H9 (cell line): ENCODE data around the gene VIT. TPM values are rescaled to one million over a fixed set of nuclear protein-coding genes. Genes with fewer than 3 reads are reported as not detected.

Source experiments
- DNase-seq: peaks from one replicate; pipeline ENCODE4 v3.0.0-alpha.2; 2017
- H2AFZ ChIP-seq: one replicate; pipeline ENCODE4 v1.6.1; 2013; ENCODE audit warnings: mild to moderate bottlenecking, low read length, control low read depth, moderate library complexity
- H2AK5ac ChIP-seq: 2 replicates; pipeline ENCODE4 v1.6.1; 2013; ENCODE audit warnings: low read length, control low read depth, mixed read lengths; ENCODE audit not compliant: insufficient read length
- H2BK120ac ChIP-seq: one replicate; pipeline ENCODE4 v1.6.1; 2013; ENCODE audit warnings: low read depth, mild to moderate bottlenecking, low read length, control low read depth, inconsistent platforms; ENCODE audit not compliant: poor library complexity, severe bottlenecking
- H2BK12ac ChIP-seq: 2 replicates; pipeline ENCODE4 v1.6.1; 2013; ENCODE audit warnings: low read length, control low read depth, mixed read lengths, low read depth; ENCODE audit not compliant: insufficient read length
- H2BK15ac ChIP-seq: 2 replicates; pipeline ENCODE4 v1.6.1; 2013; ENCODE audit warnings: low read depth, low read length, control low read depth
- H2BK20ac ChIP-seq: one replicate; pipeline ENCODE4 v1.6.1; 2013; ENCODE audit warnings: low read depth, mild to moderate bottlenecking, low read length, control low read depth, inconsistent platforms; ENCODE audit not compliant: poor library complexity, severe bottlenecking
- H2BK5ac ChIP-seq: 2 replicates; pipeline ENCODE4 v1.6.1; 2013; ENCODE audit warnings: low read length, control low read depth, mixed read lengths; ENCODE audit not compliant: insufficient read length
- H3K14ac ChIP-seq: 2 replicates; pipeline ENCODE4 v1.6.1; 2013; ENCODE audit warnings: low read length, control low read depth; ENCODE audit not compliant: insufficient read depth
- H3K18ac ChIP-seq: 2 replicates; pipeline ENCODE4 v1.6.1; 2013; ENCODE audit warnings: low read depth, mild to moderate bottlenecking, mixed read lengths, low read length, control low read depth; ENCODE audit not compliant: insufficient read length
- H3K23ac ChIP-seq: 2 replicates; pipeline ENCODE4 v1.6.1; 2013; ENCODE audit warnings: low read length, control low read depth, mixed read lengths, low read depth; ENCODE audit not compliant: insufficient read length
- H3K23me2 ChIP-seq: 2 replicates; pipeline ENCODE4 v1.6.1; 2013; ENCODE audit warnings: low read depth, mild to moderate bottlenecking, mixed read lengths, low read length, control low read depth; ENCODE audit not compliant: insufficient read length, poor library complexity, severe bottlenecking
- H3K27ac ChIP-seq: 2 replicates; pipeline ENCODE4 v1.5.1; 2013; ENCODE audit warnings: low read length, control low read depth, mixed read lengths, low read depth; ENCODE audit not compliant: insufficient read length
- H3K27me3 ChIP-seq: 2 replicates; pipeline ENCODE4 v1.6.1; 2013; ENCODE audit warnings: low read length, control low read depth, inconsistent platforms; ENCODE audit not compliant: insufficient read depth
- H3K4ac ChIP-seq: 2 replicates; pipeline ENCODE4 v1.6.1; 2013; ENCODE audit warnings: low read depth, mild to moderate bottlenecking, control low read depth, inconsistent platforms, low read length, moderate library complexity
- H3K4me1 ChIP-seq: 2 replicates; pipeline ENCODE4 v1.6.1; 2013; ENCODE audit warnings: low read length, control low read depth, inconsistent platforms; ENCODE audit not compliant: insufficient read depth
- H3K4me2 ChIP-seq: 2 replicates; pipeline ENCODE4 v1.6.1; 2013; ENCODE audit warnings: low read length, control low read depth, mixed read lengths; ENCODE audit not compliant: insufficient read length, insufficient read depth
- H3K56ac ChIP-seq: 2 replicates; pipeline ENCODE4 v1.6.1; 2013; ENCODE audit warnings: low read depth, mild to moderate bottlenecking, mixed read lengths, low read length, control low read depth; ENCODE audit not compliant: insufficient read length
- H3K79me1 ChIP-seq: 2 replicates; pipeline ENCODE4 v1.6.1; 2013; ENCODE audit warnings: low read depth, mild to moderate bottlenecking, moderate library complexity, low read length, control low read depth, inconsistent platforms; ENCODE audit not compliant: insufficient read depth, poor library complexity, severe bottlenecking
- H3K79me2 ChIP-seq: 2 replicates; pipeline ENCODE4 v1.6.1; 2013; ENCODE audit warnings: low read length, control low read depth, inconsistent platforms; ENCODE audit not compliant: insufficient read depth
- H3K9ac ChIP-seq: 2 replicates; pipeline ENCODE4 v1.6.1; 2013; ENCODE audit warnings: low read length, control low read depth, mixed read lengths; ENCODE audit not compliant: insufficient read length; ENCODE audit errors: extremely low read depth
- H3K9me3 ChIP-seq: one replicate; pipeline ENCODE4 v1.6.1; 2013; ENCODE audit warnings: low read depth, low read length, inconsistent platforms; ENCODE audit not compliant: control insufficient read depth
- H3T11ph ChIP-seq: one replicate; pipeline ENCODE4 v1.6.1; 2013; ENCODE audit warnings: mild to moderate bottlenecking, low read length, control low read depth, inconsistent platforms
- H4K20me1 ChIP-seq: one replicate; pipeline ENCODE4 v1.6.1; 2013; ENCODE audit not compliant: control insufficient read depth, insufficient read length, insufficient read depth
- H4K5ac ChIP-seq: 2 replicates; pipeline ENCODE4 v1.6.1; 2013; ENCODE audit warnings: low read depth, mild to moderate bottlenecking, mixed read lengths, low read length, control low read depth; ENCODE audit not compliant: insufficient read length
- H4K8ac ChIP-seq: replicated peaks from 2 replicates; pipeline ENCODE4 v1.6.1; 2013; ENCODE audit warnings: low read length, control low read depth, mixed read lengths, low read depth; ENCODE audit not compliant: insufficient read length
- H4K91ac ChIP-seq: 2 replicates; pipeline ENCODE4 v1.6.1; 2013; ENCODE audit warnings: low read depth, mild to moderate bottlenecking, moderate library complexity, mixed read lengths, low read length, control low read depth; ENCODE audit not compliant: insufficient read length
- H3K27ac Mint-ChIP-seq, 3 experiments: 2 replicates in 2 of 3; 3 replicates in 1 of 3; pipeline ENCODE4 v1.8.0; 2020 to 2021; ENCODE audit warnings: mixed read lengths in 3 of 3, mild to moderate bottlenecking in 1 of 3, moderate library complexity in 1 of 3
- H3K27me3 Mint-ChIP-seq: 2 replicates; pipeline ENCODE4 v1.8.0; 2021; ENCODE audit warnings: low read depth, mild to moderate bottlenecking, moderate library complexity, mixed read lengths
- H3K36me3 Mint-ChIP-seq, 3 experiments: 2 replicates in 2 of 3; 3 replicates in 1 of 3; pipeline ENCODE4 v1.8.0; 2020 to 2021; ENCODE audit warnings: low read depth in 3 of 3, mixed read lengths in 3 of 3; ENCODE audit not compliant: insufficient read depth in 1 of 3
- H3K4me1 Mint-ChIP-seq, 2 experiments: 2 replicates each; pipeline ENCODE4 v1.8.0; 2020; ENCODE audit warnings: mixed read lengths in 2 of 2
- H3K4me3 Mint-ChIP-seq, 2 experiments: 2 replicates in 1 of 2; 3 replicates in 1 of 2; pipeline ENCODE4 v1.8.0; 2020 to 2021; ENCODE audit warnings: mild to moderate bottlenecking in 2 of 2, mixed read lengths in 2 of 2, moderate library complexity in 1 of 2
- H3K9me3 Mint-ChIP-seq, 2 experiments: 2 replicates in 1 of 2; 3 replicates in 1 of 2; pipeline ENCODE4 v1.8.0; 2020; ENCODE audit warnings: mild to moderate bottlenecking in 2 of 2, mixed read lengths in 2 of 2, moderate library complexity in 1 of 2
- WGBS: extraction: QIAGEN DNeasy Blood & Tissue Kit; methylation state at CpG from one replicate; pipeline ENCODE4 v1.1.7; 2013; ENCODE audit warnings: missing lambda C conversion rate, low lambda C conversion rate, mixed read lengths; ENCODE audit not compliant: insufficient read length; ENCODE audit errors: extremely low coverage; 5-methylcytosine and 5-hydroxymethylcytosine counted together
- total RNA-seq: library from RNA; stranded (reverse); gene quantifications from 2 replicates; pipeline ENCODE4 v1.2.1, GENCODE V29; 2021
- TF ChIP-seq, protein P1 (sequence below): fragments of 200-600 bp; sonication (generic); conservative IDR thresholded peaks from 3 replicates; pipeline ENCODE4 v1.8.0; 2021; ENCODE audit warnings: antibody characterized with exemption, mild to moderate bottlenecking

Gene VIT
- total RNA-seq, 1 experiment from 2014 or later: 0.15 TPM

GRCh38 chr2:36748166-36748565, 51.7 kb downstream of the VIT start:
- no peak overlapping the region for H2BK5ac ChIP-seq
- H2BK20ac ChIP-seq: no peak overlapping the region
- no peaks in the 10 kb centered on the region for H3K9me3 ChIP-seq
- no peak overlapping the region for H3T11ph ChIP-seq
- Mint-ChIP-seq H3K36me3 (peaks cover 0 to 3% (median 0%) of the 10 kb centered on the region in 3 experiments; a peak in 1 of 7 replicates), H3K4me3 (no peak overlapping the region), H3K9me3 (peaks cover 7 to 8% of the 10 kb centered on the region in 2 experiments; a peak in 2 of 5 replicates), H3K4me1 (peaks cover 12% of the 10 kb centered on the region in 2 experiments), H3K27ac (no peak overlapping the region), H3K27me3 (peaks cover 1% of the 10 kb centered on the region; the same call in 1 of the 2 replicates)
- H4K5ac ChIP-seq: no peak overlapping the region
- peaks cover 6% of the 10 kb centered on the region; the same call in 1 of the 2 replicates for H3K4me1 ChIP-seq
- TF ChIP-seq, protein P1, sequence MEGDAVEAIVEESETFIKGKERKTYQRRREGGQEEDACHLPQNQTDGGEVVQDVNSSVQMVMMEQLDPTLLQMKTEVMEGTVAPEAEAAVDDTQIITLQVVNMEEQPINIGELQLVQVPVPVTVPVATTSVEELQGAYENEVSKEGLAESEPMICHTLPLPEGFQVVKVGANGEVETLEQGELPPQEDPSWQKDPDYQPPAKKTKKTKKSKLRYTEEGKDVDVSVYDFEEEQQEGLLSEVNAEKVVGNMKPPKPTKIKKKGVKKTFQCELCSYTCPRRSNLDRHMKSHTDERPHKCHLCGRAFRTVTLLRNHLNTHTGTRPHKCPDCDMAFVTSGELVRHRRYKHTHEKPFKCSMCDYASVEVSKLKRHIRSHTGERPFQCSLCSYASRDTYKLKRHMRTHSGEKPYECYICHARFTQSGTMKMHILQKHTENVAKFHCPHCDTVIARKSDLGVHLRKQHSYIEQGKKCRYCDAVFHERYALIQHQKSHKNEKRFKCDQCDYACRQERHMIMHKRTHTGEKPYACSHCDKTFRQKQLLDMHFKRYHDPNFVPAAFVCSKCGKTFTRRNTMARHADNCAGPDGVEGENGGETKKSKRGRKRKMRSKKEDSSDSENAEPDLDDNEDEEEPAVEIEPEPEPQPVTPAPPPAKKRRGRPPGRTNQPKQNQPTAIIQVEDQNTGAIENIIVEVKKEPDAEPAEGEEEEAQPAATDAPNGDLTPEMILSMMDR: no peak
- H3K4me2 ChIP-seq: no peak overlapping the region
- no peaks in the 10 kb centered on the region for H4K20me1 ChIP-seq
- no peaks in the 10 kb centered on the region for H3K23me2 ChIP-seq
- H2BK15ac ChIP-seq: no peak overlapping the region
- no peak overlapping the region for H3K9ac ChIP-seq
- H4K8ac ChIP-seq: no peak overlapping the region
- no peaks in the 10 kb centered on the region for H3K79me1 ChIP-seq
- H2AFZ ChIP-seq: no peak overlapping the region
- H3K14ac ChIP-seq: no peak overlapping the region
- H2AK5ac ChIP-seq: no peak overlapping the region
- DNase-seq: no peak
- no peak overlapping the region for H4K91ac ChIP-seq
- WGBS: no CpG with 5 or more reads among the region's 1 CpG
- no peaks in the 10 kb centered on the region for H3K27me3 ChIP-seq
- H3K27ac ChIP-seq: no peak overlapping the region
- H2BK120ac ChIP-seq: no peak overlapping the region
- no peak overlapping the region for H2BK12ac ChIP-seq
- no peaks in the 10 kb centered on the region for H3K79me2 ChIP-seq
- H3K23ac ChIP-seq: no peak overlapping the region
- H3K18ac ChIP-seq: no peak overlapping the region
- H3K56ac ChIP-seq: no peak overlapping the region
- H3K4ac ChIP-seq: no peak overlapping the region
